ENCODE results near the gene UNC50.

DNA sequence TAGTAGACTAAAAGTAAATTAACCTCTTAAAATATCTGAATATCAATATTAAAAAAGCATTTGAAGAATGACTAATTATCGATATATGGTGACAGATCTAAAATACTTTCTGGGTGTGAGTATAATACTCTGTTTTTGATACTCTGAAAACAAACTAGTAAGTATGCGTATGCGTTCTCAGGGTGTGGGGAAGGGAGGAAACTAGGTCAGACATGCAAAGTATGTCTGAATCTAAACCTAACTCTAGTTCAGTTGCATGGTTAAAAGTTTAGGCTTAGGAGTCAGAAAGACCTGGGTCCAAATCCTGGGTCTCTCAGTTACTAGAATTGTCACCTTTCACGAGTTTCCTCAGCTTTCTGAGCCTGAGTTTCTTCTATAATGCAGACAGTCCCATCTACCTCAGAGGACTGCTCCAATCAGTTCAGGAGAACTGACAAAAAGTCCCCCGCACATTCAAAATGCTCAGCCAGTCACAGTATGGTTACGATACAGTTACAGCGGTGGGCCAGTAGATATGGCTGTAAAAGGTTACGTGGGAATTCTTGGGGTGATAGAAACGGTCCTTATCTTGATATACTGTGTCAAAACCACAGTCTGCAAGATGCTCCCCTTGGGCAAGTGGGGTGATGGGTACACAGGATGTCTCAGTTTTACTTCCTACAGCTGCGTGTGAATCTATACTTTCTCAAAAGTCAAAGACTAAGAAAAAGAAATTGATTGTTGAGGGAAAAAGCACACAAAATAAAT is 29.2 kb downstream of the UNC50 start:
- TF ChIP-seq POLR2A (IDR thresholded peaks at IDR 0.05), result no peak
- TF ChIP-seq, protein P1, sequence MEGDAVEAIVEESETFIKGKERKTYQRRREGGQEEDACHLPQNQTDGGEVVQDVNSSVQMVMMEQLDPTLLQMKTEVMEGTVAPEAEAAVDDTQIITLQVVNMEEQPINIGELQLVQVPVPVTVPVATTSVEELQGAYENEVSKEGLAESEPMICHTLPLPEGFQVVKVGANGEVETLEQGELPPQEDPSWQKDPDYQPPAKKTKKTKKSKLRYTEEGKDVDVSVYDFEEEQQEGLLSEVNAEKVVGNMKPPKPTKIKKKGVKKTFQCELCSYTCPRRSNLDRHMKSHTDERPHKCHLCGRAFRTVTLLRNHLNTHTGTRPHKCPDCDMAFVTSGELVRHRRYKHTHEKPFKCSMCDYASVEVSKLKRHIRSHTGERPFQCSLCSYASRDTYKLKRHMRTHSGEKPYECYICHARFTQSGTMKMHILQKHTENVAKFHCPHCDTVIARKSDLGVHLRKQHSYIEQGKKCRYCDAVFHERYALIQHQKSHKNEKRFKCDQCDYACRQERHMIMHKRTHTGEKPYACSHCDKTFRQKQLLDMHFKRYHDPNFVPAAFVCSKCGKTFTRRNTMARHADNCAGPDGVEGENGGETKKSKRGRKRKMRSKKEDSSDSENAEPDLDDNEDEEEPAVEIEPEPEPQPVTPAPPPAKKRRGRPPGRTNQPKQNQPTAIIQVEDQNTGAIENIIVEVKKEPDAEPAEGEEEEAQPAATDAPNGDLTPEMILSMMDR (IDR thresholded peaks at IDR 0.05), result no peak
